ENCODE data around the gene RNF40.

Gene RNF40

DNA sequence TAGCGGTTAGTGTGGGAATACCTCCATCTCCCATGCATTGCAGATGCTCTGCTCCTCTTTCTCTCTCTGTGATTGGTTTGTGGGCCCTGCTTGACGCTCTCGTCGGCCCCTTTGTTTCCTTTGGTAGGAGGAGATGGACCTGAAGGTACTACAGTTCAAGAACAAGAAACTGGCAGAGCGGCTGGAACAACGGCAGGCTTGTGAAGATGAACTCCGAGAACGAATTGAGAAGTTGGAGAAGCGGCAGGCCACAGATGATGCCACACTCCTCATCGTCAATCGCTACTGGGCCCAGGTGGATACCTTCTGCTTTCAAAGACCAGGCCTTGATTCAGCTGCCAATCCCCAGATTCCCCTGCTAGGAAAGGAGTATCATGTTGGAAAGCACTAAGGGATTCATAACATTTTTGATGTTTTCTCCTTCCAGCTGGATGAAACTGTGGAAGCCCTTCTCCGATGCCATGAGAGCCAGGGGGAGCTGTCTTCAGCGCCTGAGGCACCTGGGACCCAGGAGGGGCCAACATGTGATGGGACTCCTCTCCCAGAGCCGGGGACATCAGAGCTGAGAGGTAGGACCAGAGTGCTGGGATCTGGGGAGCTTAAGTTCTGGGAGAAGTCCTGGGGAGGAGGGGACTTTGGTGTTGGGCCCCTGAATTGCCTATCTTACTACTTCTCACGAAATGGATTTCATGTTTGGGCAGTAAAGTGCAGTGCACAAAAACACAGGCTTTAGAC lies 1.0 kb downstream of the RNF40 start:
- no peak for DNase-seq (ENCODE audit: low spot score)

DNA sequence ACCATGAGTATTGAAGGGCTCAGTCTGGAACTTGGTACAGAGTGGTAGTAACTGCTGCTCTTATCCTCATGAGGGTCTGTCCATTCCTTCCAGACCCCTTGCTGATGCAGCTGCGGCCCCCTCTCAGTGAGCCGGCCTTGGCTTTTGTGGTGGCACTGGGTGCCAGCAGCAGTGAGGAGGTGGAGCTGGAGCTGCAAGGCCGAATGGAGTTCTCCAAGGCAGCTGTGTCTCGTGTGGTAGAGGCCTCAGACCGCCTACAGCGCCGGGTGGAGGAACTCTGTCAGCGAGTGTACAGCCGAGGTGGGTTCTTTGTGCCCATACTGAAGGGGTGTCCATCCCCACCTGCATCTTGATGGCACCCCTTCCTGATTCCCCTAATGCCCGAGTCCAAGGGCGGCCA lies 2.0 kb downstream of the RNF40 start:
- DNase-seq (ENCODE audit: low spot score) = no peak

DNA sequence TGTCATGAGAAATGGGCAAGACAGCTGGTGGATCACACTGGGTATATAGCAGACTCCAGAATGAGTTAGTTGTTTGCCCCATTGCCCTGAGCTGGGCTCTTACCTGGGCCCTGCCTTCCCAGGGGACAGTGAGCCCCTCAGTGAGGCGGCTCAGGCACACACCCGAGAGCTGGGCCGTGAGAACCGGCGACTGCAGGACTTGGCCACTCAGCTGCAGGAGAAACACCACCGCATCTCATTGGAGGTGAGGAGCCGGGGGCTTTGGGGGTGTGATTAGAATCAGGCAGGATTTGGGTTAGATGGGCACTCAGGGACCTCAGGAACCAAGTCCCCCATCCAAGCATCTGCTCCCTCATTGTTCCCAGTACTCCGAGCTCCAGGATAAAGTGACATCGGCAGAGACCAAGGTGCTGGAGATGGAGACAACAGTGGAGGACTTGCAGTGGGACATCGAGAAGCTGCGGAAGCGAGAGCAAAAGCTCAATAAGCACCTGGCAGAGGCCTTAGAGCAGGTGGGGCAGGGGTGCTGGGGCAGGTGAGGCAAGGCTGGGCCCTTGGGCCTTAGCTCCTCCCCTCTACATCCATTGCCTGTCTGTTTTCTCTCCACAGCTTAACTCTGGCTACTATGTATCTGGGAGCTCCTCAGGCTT lies 2.8 kb downstream of the RNF40 start:
- DNase-seq (ENCODE audit: low spot score) = no peak

DNA sequence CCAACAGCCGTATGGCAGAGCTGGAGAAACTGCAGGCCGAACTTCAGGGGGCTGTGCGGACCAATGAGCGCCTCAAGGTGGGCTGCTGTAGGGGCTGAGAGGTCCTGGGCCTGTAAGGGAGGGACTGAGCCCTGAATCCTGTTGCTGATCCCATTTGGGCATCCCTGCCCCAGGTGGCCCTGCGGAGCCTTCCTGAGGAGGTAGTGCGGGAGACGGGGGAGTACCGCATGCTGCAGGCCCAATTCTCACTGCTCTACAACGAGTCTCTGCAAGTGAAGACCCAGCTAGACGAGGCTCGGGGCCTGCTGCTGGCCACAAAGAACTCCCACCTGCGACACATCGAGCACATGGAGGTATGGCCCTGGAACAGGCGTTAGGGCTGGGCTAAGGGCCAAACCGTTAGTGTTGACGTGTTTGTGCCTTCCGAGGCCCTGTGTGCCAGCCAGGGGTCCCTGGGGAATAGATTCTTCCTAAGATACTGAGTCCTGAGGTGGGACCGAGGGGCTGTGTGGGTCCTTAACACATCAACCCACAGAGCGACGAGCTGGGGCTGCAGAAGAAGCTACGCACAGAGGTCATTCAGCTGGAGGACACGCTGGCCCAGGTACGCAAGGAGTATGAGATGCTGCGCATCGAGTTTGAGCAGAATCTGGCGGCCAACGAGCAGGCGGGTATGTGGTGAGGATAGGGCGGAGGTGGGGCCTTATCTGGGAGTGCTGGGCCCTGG lies 4.2 kb downstream of the RNF40 start:
- no peak for DNase-seq (ENCODE audit: low spot score)

DNA sequence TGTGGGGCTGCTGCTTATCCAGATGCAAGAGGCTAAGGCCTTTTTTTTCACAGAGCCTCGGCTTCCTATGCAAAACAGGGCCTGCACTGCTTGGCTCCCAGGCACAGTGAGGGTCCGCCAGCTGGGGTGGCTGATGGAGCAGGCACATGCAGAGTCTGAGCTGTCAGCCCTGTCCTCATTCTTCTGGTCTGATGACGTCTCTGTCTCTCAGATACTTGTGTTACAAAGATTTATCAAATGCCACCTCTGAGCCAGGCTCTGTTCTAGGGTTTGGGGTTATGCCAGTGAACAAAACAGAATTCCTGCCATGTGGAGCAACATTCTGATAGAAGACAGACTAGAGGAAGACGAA lies 4.8 kb downstream of the RNF40 start:
- no peak for DNase-seq (ENCODE audit: low spot score)

DNA sequence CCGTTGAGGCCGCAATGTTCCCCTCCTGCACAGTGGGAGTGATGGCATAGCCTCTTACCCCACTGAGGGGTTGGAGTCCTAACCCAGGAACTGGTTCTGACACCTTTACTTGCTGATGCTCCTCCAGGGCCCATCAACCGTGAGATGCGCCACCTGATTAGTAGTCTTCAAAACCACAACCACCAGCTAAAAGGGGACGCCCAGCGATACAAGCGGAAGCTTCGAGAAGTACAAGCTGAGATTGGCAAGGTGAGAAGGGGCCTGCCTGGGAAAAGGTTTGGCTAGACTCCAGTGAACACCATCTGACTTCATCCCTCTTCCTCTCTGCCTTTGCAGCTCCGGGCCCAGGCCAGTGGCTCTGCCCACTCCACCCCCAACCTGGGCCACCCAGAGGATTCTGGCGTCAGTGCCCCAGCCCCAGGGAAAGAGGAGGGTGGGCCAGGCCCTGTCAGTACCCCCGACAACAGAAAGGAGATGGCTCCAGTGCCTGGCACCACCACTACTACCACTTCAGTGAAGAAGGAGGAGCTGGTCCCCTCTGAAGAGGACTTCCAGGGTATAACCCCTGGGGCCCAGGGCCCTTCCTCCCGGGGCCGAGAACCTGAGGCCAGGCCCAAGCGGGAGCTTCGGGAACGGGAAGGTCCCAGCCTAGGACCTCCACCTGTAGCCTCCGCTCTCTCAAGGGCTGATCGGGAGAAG lies 5.8 kb downstream of the RNF40 start:
- DNase-seq (ENCODE audit: low spot score) = no peak

DNA sequence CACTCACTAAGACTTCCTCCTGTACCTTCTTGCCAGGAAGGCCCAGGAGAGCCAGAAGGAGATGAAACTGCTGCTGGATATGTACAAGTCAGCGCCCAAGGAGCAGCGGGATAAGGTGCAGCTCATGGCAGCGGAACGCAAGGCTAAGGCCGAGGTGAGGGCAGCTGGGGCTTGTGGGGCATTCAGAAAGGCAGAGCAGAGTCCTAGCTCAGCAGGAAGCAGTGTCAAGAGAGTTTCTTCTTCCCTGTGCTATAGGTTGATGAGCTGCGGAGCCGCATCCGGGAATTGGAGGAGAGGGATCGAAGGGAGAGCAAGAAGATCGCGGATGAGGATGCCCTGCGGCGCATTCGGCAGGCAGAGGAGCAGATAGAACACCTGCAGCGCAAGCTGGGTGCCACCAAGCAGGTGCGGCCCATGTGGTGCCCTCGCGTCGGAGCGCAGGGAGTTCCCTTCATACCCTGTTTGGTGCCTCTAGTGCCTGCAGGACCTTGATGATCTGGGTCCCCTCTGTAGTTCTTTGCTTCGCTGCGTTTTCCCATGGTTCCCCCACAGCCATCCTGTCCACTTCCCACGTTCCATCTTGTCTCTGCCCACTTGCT lies 6.6 kb downstream of the RNF40 start:
- no peak for DNase-seq (ENCODE audit: low spot score)

DNA sequence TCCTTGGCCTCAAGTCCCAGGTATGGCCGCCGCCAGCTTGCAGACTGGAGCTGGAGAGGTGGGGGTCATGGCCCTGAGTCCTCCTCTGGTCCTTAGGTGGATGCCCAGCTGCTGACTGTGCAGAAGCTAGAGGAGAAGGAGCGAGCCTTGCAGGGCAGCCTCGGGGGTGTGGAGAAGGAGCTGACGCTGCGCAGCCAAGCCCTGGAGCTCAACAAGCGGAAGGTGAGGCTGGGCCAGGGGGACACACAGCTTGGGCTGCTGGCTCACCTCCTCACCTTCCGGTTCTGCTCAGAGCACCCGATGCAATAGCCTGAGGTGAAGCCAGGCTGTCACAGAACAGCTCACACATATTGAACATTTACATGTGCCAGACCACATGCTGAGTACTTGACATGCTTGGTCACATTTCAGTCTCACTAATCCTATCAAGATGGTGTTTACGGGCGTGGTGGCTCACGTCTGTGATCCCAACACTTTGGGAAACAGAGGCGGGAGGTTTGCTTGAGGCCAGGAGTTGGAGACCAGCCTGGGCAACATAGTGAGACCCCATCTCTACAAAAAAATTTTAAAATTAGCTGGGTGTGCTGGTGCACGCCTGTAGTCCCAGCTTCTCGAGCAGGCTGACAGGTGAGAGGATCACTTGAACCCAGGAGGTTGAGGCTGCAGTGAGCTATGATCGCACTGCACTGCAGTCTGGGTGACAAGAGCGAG lies 7.4 kb downstream of the RNF40 start:
- no peak for DNase-seq (ENCODE audit: low spot score)

DNA sequence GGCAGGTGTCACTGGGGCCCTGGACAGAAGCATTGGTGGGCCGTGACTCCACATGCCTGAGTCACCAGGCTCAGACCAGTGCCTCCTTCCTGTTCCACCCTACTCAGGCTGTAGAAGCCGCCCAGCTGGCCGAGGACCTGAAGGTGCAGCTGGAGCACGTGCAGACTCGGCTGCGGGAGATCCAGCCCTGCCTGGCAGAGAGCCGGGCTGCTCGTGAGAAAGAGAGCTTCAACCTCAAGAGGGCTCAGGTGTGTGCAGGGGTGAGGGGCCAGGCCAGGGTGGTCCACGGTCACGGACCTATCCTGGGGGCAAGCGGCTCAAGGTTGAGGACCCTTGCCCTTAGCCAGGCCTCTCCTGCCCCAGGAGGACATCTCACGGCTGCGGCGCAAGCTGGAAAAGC lies 9.6 kb downstream of the RNF40 start:
- no peak for DNase-seq (ENCODE audit: low spot score)

DNA sequence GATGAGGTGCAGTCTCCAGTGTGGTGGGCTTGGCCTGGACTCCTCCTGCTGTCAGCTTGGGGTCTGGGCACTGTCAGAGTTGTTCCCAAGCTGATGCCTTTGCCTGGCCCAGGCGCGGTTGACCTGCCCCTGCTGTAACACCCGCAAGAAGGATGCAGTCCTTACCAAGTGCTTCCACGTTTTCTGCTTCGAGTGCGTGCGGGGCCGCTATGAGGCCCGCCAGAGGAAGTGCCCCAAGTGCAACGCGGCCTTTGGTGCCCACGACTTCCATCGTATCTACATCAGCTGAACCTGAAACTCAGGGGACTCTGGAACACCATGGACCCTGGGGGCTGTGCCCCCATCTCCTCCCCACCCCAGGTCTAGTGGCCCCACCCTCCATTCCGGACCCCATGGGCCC lies 11.7 kb downstream of the RNF40 start:
- no peak for DNase-seq (ENCODE audit: low spot score)

DNA sequence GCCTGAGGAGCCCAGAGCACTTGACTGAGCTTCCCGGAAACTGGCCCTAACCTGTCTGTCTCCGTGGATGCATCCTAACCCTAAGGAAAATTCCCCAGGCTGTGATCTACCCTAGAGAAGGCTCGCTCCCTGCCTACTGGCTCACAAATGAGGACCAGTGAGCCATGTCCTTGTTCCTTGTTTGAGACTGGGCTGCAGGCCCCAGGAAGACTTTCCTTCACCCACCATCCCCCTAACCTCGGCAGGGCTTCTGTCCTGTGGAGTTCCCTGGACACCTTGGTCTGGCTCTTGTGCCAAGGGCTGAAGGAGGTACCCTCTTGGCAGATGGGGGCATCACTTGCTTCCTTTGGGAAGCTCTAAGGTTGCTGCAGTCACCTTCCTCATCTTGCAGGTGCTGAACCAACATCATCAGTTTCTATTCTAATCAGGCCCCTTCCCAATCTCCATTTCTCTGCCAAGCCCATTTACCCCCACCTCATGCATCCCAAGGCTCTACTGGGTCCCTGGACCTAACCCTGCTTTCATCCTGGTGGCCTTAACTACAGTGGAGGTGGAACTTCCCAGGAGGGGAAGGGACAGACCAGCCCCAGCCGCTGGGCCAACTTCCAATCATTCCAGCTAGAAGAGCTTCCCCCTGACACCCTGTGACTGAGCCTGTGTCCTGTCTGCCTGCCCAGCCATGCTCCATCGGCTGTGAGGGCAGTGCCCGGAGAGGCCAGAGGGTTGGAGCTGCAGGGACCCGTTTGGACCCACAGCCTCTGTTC lies 12.4 kb downstream of the RNF40 start:
- DNase-seq (ENCODE audit: low spot score) = no peak

DNA sequence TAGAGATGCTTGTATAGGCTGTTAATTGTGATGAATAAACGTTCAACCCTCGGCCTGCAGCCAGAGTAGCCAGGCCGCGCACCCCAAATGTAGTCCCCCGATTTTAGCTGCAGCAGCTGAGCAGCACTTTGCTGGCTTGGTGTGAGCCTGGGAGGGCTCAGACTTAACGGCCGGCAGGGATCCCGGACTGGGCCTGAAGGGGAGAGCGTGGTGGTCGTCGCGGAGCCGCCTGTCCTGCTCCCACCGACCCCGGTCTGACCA lies 12.9 kb downstream of the RNF40 start:
- no peak for DNase-seq (ENCODE audit: low spot score)

DNA sequence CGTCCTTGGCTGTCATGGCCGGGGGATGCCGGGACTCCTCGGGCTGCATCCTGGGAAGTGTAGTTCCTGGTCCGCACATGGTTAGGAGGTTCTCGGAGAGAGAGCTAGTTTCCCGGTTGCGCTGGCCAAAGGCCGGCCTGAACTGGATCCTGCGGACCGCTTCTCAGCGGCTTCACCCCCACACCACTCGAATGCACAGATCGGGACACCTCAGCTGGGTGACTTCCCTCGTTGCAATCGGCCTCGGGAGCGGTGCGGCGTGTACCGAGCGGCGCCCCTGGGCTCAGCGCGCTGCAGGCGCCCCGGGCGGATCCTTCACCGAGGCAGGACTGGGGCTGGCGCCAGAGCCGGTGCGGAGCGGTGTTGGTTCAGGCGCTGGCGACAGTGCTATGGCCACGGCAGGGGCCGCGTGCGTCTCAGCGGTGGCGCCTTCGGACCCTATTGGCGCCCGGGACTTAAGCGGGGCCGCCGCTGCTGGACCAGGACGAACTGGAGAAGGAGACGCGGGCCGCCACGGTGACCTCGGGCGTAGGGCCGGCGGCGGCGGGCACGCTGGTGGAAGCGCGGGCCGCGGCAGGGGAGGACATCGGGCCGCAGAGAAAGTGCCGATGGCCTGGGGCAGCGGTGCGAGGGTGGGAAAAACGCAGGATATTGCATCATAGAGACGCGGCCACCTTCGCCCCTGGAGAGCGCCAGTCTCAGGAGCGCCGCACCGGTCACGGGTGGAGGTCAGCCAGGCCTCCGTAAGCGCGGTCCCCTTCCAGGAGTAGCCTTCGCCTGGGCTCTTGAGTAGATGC lies 13.5 kb downstream of the RNF40 start:
- DNase-seq (ENCODE audit: low spot score) = peak; percentile 90

DNA sequence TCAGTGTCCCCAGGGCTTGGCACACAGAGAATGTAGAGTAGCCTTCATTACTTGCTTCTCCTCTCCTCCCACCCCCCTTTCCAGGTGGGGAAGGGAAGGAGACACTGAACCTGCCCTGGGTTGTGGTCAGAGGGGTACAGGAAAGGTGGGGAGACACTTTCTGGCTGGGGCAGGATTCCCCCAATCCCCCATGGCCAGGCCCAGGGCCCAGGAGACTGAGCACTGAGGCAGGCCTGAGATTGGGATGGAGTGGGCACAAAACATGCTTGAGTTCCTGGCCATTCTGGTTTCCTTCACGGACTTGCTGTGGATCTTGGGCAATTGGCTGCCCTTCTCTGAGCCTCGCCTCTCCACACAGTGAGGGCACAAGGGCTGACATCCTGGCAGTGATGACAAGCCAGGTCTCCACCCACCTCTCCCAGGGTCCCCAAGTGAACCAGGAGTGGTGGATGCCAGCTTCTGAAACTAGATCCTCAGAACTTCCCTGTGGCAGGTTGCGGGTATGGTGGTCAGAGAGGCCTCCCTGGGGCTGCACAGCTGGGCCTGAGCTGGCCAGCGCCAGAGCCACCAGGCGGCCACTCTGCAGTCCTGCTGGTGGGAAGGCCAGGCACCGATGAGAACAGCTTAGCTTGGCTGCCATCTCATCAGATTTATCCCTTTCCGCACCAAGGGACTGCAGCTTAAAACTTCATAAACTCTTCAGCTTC lies 15.6 kb downstream of the RNF40 start:
- no peak for DNase-seq (ENCODE audit: low spot score)

DNA sequence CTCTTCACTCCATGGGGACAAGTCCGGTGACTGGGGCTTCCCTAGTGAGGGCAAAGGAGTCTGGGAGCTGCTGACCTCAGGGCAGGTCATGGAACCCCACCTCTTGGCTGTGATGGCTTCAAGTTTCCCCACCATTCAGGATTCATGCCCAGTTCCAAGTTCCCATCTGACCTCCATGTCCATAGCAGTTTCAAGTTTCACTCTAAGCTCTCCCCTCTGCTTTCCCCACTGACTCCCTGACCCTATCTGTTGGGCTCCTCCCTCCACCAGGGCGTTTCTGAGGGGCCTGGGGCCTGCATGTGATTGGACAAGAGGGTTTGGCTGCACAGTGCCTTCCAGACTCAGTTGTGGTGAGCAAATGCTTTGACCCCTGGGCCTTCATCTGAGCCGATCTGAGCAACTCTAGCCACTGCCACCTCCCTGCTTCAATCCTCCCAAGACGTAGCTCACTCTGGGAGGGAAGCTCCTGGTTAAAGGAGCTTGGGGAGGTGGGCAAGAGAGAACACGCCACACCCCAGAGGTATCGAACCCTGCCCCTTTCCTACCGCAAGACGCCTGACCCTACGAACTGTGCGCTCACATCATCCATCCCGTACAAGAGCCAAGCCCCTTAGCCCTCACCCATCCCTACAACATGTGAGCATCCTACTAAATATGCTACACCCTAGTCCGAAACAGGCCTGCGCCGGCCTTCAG lies 16.6 kb downstream of the RNF40 start:
- no peak for DNase-seq (ENCODE audit: low spot score)

DNA sequence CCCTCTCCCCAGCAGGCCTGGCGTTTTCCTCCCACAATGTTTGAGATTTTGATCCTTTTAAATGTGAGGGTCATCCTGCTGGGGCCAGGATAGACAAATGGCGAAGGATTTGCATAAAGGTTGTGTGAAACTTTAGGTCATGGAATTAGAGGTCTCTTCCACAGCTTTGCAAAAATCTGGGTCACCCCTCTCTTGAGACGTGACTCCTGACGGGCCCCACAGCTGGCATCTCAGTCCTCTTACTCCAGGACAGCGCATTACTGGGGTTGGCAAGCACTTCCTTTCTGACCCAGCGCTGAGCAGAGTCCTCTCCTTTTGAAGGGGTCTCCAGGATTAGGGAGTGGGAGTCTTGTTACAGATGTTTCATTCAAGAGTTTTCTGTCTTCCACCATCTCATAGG lies 17.5 kb downstream of the RNF40 start:
- DNase-seq (ENCODE audit: low spot score) = no peak

DNA sequence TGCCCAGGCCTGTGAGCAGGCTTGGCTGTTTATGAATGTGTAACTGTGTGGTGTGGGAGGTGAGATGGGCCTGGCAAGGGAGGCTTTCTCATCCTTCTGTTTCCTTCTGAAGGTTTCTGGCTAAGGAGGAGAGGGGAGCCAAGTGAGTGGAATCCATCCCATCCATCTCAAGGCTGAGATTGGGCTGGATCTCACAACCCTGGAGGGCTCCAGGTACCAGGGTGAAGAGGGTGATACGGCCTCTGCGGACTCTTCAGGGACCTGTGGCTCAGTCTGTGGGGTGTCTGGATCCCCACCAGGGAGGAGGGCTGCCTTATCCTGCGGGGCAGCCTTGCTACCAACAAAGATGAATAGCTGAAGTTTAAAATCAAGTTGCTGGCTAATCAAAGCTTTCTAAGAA lies 17.9 kb downstream of the RNF40 start:
- no peak for DNase-seq (ENCODE audit: low spot score)

DNA sequence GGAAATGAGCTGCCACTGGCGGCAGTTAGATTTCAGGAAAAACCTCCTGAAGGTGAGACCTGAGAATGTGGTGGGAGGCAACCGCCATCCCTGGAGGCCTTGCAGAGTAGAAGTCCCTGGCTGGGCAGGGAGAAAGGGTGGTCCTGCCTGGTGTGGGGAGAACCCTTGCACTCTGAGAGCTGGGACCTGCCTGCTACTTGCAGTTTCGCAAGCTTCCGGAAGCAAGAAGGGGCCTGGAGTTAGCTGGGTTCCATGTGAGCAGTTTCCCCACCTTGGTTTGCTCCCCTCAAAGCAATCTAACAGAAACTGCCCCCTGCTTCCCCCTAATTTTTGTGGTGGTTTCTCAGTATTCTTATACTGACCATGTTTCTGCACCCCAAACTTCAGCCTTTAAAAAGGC lies 18.4 kb downstream of the RNF40 start:
- DNase-seq (ENCODE audit: low spot score) = no peak
